D721Med (cell line): ENCODE measurements around the gene C3.

Experiments used
- DNase-seq: peaks from one replicate; pipeline ENCODE4 v3.0.0; 2011; ENCODE audit warnings: low spot score; ENCODE audit not compliant: insufficient read length
- FAIRE-seq: peaks from 2 replicates; lab custom pipeline; 2011; peaks lifted over from hg19 to GRCh38; lab: Jason Lieb, UNC
- TF ChIP-seq, protein P1 (sequence below): IDR thresholded peaks from 2 replicates; pipeline ENCODE4 v1.5.1; 2012; ENCODE audit warnings: mild to moderate bottlenecking, control low read depth; ENCODE audit not compliant: insufficient read depth; ENCODE audit errors: missing control alignments

Gene C3

DNA sequence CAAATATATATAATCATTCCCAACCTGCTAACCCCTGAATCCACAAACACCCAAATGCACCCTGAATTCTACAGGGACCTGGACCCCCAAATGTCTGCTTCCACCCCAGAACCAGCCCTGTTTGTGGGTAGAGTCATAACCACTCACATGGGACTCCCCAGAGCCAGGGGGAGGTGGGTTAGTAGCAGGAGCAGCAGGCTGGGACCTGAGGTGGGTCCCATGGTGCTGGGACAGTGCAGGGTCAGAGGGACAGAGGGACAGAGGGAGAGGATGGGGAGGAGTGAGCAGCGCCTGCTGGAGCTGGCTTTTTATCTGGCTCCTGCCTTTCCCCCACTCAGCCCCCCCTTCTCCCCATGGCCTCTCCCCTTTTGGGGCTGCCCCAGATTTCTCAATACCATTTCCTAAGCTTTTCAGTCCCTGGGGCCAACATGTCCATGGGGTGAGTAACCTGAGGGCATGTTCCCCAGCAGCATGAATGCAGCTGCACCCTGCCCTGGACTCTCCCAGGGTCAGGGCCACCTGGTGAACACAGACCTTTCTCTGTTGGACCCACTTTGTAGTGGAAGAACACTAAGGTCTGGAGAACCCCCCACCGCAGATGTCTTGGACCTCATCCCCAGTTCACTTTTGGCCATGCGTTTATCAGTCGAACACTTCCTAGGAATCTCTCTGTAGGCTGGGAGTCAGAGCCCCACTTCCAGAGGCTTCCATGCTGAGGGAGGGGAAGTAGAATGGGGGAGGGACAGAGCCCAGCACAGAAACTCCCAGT lies at the start of gene C3:
TSS of gene C3 (minus strand) at position 282 of the 769 bp plus-strand sequence. CDS start at position 221, 61 bp downstream.
- TF ChIP-seq, protein P1, sequence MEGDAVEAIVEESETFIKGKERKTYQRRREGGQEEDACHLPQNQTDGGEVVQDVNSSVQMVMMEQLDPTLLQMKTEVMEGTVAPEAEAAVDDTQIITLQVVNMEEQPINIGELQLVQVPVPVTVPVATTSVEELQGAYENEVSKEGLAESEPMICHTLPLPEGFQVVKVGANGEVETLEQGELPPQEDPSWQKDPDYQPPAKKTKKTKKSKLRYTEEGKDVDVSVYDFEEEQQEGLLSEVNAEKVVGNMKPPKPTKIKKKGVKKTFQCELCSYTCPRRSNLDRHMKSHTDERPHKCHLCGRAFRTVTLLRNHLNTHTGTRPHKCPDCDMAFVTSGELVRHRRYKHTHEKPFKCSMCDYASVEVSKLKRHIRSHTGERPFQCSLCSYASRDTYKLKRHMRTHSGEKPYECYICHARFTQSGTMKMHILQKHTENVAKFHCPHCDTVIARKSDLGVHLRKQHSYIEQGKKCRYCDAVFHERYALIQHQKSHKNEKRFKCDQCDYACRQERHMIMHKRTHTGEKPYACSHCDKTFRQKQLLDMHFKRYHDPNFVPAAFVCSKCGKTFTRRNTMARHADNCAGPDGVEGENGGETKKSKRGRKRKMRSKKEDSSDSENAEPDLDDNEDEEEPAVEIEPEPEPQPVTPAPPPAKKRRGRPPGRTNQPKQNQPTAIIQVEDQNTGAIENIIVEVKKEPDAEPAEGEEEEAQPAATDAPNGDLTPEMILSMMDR = no peak
- no peak for DNase-seq
- FAIRE-seq = no peak

DNA sequence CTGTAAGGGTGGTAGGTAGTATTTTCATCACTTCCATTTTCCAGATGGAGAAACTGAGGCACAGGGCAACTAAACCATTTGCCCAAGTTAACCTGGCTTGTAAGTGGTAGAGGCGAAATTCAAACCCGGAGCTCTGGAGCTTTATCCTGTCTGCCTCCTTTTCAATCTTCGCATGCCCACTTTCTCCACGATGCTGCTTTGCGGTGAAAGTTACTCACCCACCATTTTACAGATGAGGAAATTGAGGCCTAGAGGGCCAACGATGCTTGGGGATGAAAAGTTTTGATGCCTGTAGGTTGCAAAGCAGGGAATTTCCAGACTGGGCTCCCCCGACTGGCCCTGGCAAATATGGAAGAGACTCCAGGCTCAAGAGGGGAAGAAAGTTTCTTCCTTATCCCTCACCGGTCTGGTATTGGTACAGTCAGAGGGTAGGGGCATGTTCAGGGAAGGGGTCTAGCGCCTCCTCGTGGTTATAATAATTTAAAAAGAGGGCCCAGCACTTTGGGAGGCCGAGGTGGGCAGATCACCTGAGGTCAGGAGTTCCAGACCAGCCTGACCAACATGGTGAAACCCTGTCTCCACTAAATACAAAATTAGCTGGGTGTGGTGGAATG lies 48.7 kb upstream of the C3 start:
- no peak for DNase-seq
- TF ChIP-seq, protein P1 = peak; percentile 18
- FAIRE-seq = no peak

DNA sequence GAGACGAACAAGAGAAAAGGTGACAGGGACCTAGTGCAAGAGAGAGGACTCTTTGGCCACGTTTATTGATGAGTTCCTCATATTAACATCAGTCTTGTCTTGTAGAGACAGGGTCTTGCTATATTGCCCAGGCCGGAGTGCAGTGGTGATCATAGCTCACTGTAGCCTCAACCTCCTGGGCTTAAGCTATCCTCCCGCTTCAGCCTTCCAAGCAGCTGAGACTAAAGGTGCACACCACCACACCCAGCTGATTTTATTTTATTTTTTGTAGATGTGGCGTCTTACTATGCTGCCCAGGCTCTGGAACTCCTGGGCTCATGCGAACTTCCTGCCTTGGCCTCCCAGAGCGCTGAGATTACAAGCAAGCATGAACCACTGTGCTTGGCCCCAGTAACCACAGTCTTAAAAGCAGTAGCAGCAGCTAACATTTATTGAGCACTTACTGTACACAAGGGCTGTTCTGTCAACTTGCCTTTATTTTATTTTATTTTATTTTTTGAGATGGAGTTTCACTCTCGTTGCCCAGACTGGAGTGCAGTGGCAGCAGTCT lies 47.9 kb upstream of the C3 start:
- no peak for DNase-seq
- TF ChIP-seq, protein P1 = no peak
- FAIRE-seq = no peak

DNA sequence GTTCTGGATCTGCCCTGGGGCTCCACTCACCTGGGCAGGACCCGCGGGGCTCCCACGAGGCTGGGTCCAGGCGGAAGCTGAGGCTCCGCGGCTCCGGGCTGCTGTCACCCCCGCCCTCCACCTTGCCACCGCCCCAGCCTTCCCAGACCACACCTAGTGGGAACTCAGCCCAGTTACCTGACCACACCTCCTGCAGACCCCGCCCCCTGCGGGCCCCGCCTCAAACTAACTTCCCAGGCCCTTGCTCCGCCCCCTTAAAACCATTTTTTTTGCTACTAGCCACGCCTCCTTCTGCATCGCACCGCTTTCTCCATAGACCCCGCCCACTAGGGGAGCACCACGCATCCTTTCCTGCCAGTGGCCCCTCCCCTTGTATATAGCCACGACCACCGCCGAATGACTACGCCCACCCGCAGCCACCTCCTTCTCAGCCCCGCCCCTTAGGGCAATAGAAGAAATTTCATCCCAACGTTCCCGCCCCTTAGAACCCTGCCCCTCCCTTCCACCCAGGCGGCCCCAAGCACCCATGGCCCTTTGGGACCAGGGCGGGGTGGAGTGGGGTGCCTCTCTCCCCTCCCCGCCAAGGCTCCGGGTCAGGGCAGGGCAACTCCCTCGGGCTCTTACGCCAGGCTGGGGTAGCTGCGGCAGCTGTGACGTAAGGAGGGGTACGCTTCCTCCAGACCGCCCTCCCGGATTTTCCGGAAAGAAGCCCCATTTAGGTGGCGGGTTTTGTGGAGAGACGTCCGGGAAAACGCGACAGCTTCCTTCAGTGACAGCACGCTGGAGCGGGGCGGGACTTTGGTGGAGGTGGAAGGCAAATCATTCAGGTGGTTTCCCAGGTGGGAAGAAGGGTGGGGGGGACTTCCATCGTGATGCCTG lies 47.1 kb upstream of the C3 start, which contains the start of gene SH2D3A:
TSS of gene SH2D3A (minus strand) at position 79 of the 879 bp plus-strand sequence. CDS start 3,687 bp downstream, outside the sequence.
- TF ChIP-seq, protein P1 = no peak
- FAIRE-seq (no peak), DNase-seq (no peak)

DNA sequence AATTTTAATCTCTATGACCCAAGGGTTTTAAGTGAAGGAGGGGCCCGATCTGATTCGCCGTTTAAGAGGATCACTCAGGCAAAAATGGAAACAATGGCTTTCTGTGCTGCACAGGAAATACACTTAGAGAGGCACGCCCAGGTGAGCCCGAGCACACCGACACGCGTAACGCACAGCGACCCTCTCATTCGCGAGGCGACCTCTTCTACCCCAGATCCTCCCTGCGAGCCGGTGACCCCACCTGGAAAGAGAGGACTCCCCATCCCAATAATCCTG lies 46.6 kb upstream of the C3 start:
- TF ChIP-seq, protein P1 = no peak
- no peak for FAIRE-seq
- DNase-seq = no peak

DNA sequence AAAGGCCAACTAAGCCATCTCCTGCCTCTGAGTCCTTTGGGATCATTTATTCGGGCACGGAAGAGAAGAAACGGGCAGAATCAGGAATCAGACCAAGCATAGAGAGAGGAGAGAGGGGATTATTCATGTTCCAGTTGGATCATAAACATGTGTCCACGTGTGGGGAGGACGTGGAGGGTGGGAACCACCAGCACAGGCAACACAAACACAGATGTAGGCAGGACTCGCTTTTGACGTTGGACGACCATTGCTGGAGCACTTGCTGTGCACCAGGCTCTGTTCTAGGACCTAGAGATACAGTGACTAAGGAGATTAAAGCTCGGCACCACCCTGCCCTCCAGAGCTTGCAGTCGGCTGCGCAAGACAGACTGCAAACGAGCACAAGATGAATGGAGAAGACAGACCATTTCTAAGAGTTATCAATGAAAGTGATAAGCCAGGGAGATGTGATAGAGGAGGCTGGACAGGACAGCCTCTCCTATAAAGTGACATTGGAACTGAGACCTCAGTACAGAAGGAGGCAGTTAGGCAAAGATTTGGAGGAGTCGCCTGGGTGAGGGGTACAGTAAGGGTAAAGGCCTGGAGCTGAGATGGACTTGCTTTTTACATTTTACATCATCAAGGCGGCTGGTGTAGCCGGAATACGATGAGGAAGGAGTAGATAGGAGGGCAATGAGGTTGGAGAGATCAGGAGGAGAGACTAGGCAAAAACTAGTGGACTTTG lies 46.1 kb upstream of the C3 start:
- FAIRE-seq (no peak), DNase-seq (no peak)

More for the DNA sequence above, 46.1 kb upstream of the C3 start:
- TF ChIP-seq, protein P1 = no peak
